ENCODE results near the gene BNIPL.

Gene BNIPL

DNA sequence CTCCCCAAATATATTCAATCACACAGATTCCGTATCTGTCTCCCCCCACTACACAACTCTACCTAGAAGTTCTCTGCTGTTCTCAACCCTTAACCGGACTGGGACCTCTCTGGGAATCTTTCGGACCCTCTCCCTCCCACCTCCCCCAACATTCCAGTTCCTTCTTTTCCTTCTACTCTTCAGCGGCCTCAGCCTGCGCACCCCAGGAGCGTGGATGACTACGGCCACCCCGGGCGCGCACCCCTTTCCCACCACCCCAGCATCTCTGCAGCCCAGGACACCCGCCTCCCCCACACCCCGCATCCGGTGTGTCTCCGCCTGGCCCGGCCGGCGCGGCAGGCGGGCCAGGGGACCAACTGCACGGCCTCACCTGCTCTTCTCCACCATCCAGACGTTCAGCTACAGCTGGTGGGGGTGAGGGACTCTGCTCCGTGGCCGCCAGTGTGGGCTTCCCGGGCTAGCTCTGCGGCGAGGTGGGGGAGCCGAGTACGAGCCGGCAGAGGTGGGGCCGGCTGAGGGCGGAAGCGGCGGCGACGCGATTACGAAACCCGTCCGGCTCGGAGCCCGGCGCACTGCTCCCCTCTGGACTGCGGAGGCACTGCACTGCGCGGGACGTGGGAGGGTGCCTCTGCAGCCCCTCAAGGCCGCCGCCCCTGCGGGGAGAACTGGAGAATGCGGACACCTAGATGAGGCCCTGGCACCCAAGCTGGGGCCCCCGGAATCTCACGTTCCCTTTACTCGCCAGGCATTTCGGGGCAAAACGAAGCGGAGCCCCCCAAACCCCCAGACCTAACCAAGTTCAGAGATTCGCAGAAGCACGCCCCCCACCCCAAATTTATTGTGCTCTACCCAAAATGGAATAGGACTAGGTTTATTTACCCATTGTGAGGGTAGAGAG is 23.0 kb downstream of the BNIPL start, which contains the start of gene CDC42SE1:
CDC42SE1 (minus strand) TSS at position 514 of the 898 bp plus-strand sequence. CDS start 3,892 bp downstream, outside the sequence.
- DNase-seq (ENCODE audit: low spot score), result peak; percentile 95

DNA sequence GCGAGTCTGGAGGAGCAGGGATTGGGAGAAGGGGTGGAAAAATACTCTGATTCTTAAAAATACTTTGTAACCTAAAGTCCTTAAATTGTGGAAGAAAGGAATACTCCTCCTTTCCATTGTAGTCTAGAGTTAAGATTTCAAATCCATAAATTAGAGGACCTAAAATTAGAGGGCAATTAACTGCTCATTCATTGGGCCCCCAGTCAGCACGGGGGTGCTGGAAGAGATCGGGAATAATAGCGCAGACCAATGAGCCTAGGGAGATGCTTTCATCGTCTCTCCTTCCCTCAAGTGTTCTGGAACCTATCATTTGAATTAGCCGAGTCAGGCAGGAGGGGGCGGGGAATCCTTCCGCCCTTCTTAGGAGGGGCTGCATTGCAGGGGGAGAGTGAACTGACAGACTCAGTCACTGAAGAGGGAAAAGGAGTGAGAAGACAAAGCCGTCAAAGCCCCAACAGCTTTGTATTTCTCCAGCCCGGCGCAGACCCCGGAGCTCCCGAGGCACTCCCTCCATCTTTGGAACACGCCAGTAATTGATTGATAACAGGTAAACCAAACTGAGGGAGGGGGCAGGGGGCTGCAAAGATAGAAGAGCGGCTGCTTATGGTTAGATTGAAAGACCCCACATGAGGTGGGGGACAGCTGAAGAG is 23.7 kb downstream of the BNIPL start, which contains the start of gene MLLT11:
MLLT11 (plus strand) TSS at position 391 of the 650 bp plus-strand sequence. CDS start 6,828 bp downstream, outside the sequence.
- DNase-seq (ENCODE audit: low spot score), result peak; percentile 71

DNA sequence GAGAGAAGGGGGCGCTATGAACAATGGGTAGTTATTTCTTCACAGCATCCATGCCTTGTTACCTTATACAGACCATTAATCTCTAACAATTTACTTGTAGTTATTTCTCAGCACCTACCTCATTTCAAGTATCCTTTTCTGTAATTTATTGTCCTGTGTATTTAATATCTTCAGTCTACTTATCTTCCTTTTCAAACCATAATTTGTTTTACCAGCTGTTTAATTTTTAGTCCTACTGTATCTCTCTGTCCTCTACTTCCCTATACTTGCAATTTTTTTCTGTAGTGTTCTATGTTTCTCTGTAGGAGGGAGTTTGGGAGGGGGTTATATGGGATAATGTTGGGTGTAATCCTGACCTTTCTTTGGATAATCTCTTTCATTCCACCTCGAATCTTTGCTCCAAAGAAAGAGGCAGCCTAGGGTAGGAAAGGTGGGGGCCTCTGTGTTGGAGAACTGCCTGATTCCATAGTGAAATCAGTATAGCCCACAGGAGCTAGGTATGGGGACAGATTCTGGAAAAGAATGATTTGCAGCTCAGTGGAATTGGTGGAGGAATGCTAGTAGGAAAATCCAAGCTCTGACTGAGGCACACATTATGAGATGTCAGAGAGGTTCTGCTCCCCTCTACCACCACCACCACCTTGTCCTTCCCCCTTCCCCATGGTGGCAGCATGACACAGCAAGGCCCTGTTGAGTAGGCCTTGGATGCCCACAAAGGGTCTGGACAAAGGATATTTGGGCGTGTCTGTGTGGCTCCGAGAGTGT is 24.5 kb downstream of the BNIPL start:
- DNase-seq (ENCODE audit: low spot score), result no peak

DNA sequence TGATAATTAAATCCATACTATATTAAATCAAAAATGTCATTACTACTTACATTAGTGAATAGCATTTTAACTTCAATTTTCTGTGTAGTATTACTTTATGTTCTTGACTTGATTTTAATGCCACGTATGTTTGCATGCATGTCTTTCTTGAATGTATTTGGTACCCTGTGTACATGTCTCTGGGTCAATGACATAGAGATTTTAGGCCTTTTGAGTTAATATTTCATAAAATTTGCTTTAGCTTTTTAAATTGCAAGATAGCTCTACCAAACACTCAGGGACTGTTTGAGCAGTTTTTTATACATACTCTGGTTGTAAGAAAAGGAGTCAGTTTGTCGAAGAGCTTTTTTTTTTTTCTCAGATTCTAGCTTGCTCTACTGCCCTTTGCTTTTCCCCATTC is 25.3 kb downstream of the BNIPL start:
- no peak for DNase-seq (ENCODE audit: low spot score)

DNA sequence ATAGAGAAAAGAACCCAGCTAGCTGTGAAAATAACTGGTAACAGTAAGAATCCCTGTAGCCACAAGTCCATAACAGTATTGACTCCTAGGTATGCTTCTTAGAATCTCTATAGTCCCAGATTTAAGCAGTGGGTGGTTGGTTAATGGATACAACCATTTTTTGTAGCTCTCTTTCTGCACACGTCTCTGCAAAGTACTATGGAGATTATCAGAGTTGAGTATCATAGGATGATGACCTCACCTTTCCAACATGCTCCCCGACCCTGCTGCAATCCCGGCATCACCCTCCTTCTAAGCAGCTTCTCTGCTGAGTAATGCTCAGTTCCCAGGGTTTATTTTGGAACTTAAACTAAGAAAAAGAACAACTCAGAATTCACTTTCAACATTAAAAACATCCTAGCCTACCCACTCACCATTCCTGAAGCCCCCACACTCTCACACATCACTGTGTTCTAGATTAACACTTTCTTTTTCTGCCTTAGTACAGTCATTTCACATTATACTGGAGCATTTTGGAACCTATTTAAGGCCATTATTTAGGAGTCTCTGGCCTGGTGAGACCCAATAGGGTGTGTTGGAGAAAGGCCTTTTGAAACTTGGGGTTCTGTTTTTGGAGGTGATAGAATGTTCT is 26.5 kb downstream of the BNIPL start:
- DNase-seq (ENCODE audit: low spot score), result peak; percentile 84

DNA sequence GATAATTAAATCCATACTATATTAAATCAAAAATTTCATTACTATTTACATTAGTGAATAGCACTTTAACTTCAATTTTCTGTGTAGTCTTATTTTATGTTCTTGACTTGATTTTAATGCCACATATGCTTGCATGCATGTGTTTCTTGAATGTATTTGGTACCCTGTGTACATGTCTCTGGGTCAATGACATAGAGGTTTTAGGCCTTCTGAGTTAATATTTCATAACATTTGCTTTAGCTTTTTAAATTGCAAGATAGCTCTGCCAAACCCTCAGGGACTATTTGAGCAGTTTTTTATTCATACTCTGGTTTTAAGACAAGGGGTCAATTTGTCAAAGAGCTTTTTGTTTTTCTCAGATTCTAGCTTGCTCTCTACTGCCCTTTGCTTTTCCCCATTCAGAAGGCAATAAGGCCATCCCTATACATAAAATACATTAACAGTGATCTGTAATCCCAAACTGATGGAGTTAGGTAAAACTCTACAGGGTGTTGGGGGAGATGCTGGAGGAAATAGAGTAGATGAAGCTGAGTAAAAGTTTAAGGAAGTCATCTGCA is 28.8 kb downstream of the BNIPL start:
- DNase-seq (ENCODE audit: low spot score), result no peak

DNA sequence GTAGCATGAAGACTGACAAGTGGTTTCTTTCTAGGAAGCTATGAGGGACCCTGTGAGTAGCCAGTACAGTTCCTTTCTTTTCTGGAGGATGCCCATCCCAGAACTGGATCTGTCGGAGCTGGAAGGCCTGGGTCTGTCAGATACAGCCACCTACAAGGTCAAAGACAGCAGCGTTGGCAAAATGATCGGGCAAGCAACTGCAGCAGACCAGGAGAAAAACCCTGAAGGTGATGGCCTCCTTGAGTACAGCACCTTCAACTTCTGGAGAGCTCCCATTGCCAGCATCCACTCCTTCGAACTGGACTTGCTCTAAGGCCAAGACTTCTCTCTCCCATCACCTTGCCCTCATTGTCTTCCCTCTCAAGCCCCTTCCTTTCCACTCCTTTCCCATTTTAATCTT is 30.8 kb downstream of the BNIPL start:
- no peak for DNase-seq (ENCODE audit: low spot score)

DNA sequence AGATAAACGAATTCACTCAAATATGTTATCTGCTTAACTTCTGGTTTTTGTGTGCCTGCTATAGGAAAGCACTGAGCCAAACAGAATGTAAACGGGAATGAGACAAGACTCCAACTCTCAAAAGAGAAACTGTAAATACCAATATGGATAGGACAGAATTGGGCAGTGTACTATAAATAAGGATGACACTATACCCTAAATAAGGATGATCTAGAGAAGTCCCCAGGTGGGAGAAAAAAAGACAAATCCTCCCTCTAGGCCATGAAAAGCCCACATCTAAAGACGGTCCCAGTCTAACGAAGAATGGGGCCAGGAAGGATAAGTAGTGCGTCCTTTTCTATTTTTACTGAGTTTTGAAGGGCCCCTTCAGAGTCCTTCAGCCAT is 32.7 kb downstream of the BNIPL start:
- no peak for DNase-seq (ENCODE audit: low spot score)

DNA sequence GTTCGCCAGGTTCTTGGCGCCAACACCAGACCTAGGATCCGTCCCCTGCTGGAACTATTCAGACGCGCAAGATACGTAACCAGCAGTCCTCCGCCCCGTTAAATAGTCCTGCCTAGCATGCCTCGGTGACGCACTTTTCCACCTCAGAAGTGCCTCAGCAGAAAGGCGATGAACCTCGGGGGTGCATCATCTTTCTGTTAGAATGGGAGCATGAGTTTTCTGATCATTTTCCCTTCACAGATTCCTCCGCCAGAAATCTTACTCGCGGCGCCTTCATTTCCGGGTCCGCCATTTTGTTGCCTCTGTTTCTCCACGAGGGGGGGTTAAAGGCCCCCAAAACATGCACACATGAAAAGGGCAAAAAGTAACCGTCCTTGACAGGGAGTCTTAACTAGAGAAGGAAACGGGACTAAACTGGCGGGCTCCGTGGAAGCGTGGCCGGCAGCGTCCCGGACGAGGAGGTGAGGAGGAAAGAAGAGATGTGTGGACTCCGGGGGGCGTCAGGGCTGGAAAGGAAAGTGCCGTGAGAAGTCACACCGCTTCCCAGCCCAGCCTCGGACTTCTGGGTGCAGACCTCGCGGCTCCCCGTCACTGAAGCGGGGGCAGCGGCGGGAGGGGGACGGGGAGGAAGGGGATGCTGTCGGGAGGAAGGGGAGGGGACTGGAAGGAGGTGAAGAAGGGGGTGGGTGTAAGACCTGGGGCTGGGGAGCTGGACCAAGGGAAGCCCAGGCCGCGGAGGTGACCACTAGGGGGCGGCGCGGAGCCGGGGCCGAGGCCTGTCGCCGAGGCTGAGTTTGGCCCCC is 34.3 kb downstream of the BNIPL start, which contains the start of gene GABPB2:
GABPB2 (plus strand) TSS at position 288 of the 803 bp plus-strand sequence. CDS start 17,429 bp downstream, outside the sequence.
- peak; percentile 95 for DNase-seq (ENCODE audit: low spot score)

DNA sequence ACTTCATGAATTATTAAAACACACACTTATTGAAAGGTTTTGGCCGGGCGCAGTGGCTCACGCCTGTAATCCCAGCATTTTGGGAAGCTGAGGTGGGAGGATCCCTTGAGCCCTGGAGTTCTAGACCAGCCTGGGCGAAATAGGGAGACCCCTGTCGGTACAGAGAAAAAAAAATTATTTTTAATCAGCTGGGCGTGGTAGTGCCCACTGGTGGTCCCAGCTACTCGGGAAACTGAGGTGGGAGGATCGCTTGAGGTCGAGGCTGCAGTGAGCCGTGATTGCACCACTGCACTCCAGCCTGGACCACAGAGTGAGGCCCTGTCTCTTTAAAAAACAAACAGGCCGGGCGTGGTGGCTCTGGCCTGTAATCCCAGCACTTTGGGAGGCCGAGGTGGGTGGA is 35.8 kb downstream of the BNIPL start:
- DNase-seq (ENCODE audit: low spot score), result no peak

DNA sequence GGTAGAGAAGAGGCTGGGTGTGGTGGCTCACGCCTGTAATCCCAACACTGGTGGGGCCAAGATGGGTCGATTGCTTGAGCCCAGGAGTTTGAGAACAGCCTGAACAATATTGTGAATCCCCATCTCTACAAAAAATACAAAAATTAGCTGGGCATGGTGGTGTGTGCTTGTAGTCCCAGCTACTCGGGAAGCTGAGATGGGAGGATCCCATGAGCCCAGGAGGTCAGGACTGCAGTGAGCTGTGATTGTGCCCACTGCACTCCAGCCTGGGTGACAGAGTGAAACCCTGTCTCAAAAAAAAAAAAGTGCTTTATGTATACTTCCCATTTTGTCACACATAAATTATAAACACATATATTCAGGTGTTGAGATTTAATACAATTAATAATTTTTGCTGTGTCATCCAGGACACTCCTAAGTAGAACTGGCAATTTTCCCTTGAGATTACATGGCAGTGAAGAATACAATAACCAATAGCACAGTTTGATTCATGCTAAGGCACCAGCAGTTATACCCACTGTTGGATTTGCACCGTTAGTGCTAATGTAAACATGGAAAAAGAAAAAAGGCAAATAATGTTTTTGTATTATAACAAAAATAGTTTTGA is 49.7 kb downstream of the BNIPL start:
- DNase-seq (ENCODE audit: low spot score), result no peak

Measured in GM03348 (cell line).